Ishikawa (cell line): ENCODE data around the gene ARHGAP29.

ENCODE experiments used
- MAX ChIP-seq: IDR thresholded peaks from 2 replicates; pipeline ENCODE4 v1.6.1; 2012
- REST ChIP-seq: IDR thresholded peaks from 2 replicates; pipeline ENCODE4 v1.6.1; 2012; ENCODE audit warnings: low read depth, mild to moderate bottlenecking

GRCh38 chr1:94284476-94284875 lies 47.1 kb upstream of the ARHGAP29 start:
- TF ChIP-seq REST (no peak), MAX (no peak)
